HG03039 (cell line): ENCODE data around the gene RCC1.
"Not testable (repeated sequence)": the region's sequence is repeated elsewhere in the genome, so short reads cannot be mapped to it uniquely, and the experiment has no call there.

Source experiments
- ATAC-seq: cut with Tn5 transposase; IDR thresholded peaks from one replicate; pipeline ENCODE4 v1.9.1; 2021; ENCODE audit warnings: mild to moderate bottlenecking, moderate library complexity; ENCODE audit not compliant: unreplicated experiment

Gene RCC1

DNA sequence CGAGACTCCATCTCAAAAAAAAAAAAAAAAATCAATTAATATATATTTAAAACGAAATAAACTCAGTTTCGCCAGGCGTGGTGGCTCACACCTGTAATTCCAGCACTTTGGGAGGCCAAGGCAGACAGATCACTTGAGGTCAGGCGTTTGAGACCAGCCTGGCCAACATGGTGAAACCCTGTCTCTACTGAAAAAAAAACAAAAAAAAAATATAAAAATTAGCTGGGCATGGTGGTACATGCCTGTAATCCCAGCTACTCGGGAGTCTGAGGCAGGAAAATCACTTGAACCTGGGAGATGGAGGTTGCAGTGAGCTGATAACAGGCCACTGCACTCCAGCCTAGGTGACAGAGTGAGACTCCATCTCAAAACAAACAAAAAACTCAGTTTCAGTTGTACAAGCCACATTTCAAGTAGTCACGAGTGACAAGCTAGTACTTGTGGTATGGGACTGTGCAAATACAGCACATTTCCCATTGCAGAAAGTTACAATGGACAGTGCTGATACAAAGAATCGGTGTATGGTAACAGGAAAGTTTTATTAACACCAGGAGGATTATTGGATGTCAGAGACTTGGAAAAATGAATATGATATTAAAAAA, 35.7 kb downstream of the RCC1 start:
- ATAC-seq: not testable (repeated sequence)

DNA sequence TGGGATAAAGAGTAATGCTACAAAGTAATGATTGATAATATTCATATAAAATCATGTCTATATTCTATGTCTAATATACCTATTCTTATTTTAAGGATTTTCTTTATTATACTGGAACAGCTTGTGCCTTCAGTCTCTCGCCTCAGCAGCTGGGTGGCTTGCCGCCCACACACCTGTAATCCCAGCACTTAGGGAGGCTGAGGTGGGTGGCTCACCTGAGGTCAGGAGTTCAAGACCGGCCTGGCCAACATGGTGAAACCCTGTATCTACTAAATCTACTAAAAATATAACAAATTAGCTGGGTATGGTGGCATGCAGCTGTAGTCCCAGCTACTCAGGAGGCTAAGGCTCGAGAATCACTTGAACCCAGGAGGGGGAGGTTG, 39.4 kb downstream of the RCC1 start:
- ATAC-seq: no peak

DNA sequence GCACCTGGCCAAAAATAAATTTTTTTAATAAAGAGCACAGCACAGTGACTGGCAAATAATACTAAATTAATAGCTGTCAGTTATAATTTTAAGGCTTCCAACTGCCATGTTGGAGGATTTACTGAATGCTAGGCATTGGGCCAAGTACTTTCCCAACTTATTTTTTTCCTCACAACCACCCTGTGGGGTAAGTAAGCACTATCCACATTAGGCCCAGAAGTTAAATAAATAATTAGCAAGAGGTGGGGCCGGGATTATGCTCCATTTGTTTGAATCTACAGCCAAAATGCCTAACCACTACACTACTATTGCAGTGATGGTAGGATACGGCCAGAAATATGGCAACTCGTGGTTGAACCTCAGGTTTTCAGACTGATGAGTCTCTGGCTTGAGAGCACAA, 42.5 kb downstream of the RCC1 start:
- no peak for ATAC-seq

DNA sequence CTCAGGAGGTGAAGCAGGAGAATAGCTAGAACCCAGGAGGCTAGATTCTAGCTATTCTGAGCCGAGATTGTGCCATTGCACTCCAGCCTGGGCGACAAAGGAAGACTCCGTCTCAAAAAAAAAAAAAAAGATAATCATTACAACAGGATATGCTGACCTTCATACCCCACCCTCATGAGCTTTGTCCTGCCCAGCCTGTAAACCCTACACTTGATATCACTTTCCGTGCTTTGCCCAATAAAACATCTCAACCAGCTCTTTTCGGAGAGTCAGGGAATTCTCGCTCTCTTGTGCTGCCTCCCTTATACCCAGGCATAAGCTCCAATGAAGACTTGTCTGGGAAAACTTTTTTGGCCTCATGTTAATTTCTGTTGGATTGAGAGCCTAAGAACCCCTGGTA, 45.5 kb downstream of the RCC1 start:
- no peak for ATAC-seq

DNA sequence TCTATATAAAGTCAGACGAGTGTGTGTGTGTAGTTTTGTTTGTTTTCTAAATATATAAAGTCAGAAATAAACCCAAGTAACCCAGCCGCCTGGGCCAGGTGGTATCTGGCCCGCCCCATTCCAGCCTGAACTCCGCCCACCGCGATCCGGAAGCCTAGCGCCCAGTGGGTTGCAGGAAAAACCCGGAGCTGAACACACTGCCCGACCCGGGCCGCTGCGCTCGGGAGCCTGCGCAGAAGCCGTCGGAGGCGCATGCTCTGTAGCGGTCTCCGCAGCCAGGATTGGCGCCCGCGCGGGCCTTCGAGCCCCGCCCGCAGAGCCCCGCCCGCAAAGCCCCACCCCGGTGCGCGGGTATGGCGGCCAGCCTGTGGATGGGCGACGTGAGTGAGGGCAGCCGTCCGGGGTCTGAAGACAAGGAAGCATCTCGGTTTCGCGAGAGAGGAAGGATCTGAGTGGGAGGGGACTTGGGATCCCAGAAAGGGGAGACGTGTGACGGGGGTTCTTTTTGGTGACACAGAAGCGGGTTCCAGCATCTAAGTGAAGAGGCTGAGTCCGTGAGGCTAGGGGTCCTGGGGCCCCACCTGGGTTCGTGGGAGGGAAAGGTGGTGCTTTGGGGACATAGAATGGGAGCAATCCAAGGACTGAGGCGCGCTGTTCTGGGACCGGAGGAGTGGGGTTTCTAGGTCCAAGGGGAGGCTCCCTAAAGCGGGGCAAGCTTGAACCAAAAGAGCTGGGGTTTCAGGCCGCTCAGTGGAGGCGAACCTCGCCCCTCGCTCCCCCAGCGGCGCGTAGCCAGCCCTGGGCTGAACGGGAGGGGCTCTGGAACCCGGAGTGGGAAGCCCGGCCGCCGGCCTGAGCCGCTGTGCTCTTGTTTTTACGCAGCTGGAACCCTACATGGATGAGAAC, 47.2 kb downstream of the RCC1 start, which contains the start of gene TRNAU1AP:
TSS of gene TRNAU1AP (plus strand) at position 328 of the 906 bp plus-strand sequence. CDS start at position 354, 26 bp downstream.
- peak; percentile 92 for ATAC-seq

DNA sequence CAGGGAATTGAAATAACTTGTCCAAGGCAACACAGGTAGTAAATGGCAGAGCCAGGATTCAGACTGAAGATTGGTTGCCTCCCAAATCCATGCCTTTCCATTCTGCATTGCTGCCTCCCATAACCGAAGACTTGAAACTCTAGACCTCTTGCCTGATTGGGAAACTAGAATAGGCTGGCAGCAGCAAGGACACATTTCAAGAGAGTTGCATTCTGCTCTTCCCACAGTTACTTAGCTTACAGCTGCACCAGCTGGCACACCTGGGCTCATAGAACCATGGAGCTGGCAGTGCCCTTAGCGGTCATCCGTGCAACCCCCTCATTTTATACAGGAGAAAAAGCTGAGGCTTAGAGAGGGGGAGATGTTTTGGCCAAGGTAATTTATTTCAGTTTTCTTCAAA, 55.0 kb downstream of the RCC1 start:
- no peak for ATAC-seq

DNA sequence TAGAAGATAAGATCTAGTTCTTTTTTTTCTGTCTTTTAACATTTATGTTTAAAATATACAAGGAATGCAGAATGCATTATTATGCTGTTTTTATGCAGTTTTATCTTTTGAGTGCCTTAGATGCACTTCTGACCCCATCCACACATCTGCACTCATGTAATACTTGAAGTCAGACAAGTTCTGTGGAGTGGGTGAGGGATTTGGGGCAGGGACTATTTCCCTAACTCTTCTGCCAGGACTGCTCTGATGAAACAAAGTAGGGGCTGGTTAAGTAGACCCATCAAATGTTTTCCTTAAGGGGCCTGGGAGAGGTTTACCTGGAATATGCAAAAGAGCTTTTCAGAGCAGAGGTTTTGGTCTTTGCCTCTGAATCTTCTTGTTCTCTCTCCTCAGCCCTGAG, 58.5 kb downstream of the RCC1 start:
- ATAC-seq: no peak

DNA sequence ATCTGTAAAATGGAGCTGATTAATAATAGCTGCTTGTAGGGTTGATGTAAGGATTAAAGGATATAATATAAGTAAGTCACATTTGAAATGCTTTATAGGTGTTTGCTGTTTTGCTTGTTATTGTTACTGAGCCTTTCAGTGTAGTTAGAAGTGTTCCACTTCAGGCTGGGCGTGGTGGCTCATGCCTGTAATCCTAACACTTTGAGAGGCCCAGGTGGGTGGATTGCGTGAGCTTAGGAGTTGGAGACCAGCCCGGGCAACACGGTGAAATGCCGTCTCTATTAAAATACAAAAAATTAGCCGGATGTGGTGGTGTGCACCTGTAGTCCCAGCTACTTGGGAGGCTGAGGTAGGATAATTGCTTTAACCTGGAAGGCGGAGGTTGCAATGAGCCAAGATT, 59.2 kb downstream of the RCC1 start:
- no peak for ATAC-seq

DNA sequence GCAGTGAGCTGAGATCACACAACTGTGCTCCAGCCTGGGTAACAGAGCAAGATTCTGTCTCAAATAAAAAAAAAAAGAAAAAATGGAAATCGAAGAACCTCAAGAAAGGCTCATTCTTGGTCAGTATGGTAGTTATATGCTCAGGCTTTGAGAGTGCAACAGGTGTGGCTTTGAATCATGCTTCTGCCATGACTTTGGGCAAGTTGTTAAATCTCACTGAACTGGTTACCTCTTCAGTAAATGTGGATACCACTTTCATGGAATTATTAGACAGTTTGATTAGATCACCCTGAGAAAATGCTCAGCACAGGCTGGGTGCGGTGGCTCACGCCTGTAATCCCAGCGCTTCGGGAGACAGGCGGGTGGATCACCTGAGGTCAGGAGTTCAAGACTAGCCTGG, 59.9 kb downstream of the RCC1 start:
- ATAC-seq: no peak

DNA sequence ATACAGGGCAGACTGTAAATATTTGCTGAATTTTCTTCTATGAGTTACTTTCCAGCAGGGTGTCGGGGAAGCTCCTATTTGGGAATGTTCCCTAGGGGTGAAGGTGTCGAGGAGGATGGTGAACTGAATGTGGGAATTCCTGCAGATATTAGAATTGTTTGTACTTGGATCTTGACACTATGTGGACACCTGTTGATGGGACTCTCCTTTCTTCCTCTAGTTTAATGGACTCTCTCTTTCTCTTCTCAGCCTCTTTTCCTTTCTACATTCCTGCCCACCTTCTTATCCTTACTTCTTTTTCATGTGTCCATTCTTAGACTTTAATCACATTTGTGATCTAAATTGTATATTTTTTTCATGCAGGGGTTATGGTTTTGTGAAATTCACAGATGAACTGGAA, 61.1 kb downstream of the RCC1 start:
- ATAC-seq: no peak

DNA sequence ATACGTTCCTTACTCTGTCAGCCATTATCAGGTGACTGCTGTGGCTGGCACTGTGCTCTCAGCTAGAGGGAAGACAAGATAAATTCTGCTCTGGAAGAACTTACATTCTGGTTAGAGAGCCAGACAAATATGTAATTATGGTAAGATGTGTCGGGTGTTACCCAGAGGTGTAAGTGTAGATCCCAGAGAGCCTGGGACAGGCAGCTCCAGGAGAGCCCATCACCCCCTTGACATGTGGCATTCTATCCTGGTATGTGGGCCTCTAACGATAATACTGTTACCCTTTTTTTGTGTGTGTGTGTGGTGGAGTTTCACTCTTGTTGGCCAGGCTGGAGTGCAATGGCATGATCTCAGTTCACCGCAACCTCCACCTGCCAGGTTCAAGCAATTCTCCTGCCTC, 66.1 kb downstream of the RCC1 start:
- ATAC-seq: no peak

DNA sequence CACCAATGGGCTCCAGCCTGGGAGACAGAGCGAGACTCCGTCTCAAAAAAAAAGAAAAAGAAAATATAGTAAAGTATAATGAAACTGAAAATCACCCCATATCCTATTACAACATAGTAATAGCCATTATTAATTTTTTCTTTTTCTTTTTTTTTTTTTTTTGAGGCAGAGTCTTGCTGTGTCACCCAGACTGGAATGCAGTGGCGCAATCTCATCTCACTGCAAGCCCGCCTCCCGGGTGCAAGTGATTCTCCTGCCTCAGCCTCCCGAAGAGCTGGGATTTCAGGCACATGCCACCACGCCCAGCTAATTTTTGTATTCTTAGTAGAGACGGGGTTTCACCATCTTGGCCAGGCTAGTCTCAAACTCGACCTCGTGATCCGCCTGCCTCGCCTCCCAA, 67.0 kb downstream of the RCC1 start:
- not testable (repeated sequence) for ATAC-seq

DNA sequence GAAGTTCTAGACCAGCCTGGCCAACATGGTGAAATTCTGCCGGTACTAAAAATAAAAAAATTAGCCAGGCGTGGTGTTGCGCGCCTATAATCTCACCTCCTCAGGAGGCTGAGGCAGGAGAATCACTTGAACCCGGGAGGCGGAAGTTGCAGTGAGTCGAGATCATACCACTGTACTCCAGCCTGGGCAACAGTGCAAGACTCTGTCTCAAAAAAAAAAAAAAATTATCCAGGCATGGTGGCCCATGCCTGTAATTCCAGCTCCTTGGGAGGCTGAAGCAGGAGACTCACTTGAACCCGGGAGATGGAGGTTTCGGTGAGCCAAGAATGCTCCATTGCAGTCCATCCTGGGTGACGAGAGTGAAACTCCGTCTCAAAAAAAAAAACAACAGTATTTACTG, 67.7 kb downstream of the RCC1 start:
- ATAC-seq: no peak

DNA sequence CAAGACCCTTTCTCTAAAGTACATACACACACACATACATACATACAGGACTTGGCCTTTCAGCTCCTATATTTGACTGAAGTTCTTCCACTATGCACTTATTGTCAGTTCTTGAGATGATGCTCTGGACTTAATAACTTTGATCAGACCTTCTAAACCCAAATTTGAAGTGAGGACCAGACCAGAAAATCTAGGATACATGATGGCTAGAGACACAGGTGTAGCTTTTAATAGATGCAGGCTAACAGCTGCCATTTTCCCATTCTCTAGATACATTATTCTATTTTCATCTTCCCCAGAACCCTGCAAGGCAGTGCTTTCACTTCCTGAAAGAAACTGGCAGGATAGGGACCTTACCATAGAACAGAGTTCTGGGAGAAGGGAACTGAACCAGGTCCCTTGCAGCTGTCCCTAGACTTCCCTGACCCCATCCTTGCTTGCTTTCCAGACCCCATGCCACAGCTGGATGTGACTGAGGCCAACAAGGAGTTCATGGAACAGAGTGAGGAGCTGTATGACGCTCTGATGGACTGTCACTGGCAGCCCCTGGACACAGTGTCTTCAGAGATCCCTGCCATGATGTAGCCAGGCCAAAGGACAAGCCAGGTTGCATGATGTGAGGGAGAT, 71.3 kb downstream of the RCC1 start:
- ATAC-seq: no peak

DNA sequence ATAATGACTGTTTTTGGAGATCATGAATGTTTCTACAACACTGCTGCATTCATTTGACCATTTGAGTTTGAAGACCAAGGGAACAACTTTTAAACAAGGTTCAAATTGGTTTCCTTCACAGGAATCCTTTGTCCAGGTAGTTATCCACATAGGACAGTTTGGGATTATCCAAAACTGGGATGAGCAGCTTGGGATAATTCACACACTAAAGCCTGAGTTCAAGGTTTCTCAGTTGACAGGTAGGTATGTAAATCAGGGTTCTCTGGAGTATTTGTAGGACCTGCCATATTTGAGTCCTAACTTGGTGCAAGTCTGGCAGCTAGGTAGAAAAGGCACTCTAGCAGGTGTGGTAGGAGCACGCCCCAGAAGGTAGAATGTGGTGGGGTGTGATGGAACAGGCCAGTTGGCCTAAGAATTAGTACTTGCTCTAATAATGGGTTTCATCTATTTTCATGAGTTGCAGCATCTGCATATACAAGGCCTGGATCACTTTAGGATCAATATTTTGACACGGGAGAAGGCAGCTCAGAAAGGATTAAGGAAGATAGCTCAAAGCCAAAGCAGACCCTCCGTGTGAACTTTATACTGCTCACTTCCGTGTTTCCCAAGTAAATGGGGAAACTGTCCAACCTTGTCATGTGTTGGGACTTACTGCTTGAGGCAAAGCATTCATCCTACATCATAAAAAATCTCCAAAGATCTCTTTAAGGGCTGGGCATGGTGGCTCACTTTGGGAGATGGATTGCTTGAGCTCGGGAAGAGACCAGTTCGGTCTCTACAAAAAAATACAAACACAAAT, 72.1 kb downstream of the RCC1 start:
- ATAC-seq: no peak

DNA sequence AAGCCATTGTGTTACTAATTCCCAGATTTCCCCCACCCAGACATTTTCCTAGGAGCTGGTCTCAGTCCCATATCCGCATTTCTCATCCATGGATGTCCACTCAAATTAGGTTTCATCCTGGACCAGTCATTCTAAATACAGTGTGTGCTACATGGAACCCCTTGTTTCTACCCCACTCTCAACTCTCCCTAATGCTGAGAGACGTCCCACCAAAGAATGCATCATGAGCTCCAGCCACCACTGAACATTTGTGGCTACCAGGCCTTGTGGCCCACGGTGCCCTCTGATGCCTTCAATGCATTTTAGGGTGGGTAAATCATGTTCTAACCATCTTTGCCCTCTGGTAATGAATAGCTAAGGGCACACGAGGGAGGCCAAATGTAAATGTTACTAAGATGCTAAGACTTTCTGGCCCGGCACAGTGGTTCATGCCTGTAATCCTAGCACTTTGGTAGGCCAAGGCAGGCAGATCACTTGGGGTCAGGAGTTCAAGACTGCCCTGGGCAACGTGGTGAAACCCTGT, 72.9 kb downstream of the RCC1 start:
- no peak for ATAC-seq

DNA sequence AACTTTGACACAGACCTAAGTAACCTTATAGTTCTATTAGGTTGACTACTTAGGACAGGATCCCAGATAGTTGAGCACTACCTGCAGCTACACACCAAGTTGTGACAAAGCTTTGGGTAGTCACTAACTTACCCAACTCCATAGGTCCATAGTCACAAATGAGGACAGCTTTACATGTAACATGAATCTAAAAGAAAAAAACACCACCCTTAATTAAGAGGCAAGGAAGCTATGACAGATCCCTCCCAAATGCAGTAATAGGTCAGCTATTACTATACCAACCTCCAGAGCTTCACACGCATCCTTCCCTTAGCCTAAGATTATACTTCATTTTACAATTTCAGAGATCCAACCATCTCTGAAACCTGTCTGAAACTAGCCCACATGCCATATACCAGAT, 73.6 kb downstream of the RCC1 start:
- ATAC-seq: no peak

DNA sequence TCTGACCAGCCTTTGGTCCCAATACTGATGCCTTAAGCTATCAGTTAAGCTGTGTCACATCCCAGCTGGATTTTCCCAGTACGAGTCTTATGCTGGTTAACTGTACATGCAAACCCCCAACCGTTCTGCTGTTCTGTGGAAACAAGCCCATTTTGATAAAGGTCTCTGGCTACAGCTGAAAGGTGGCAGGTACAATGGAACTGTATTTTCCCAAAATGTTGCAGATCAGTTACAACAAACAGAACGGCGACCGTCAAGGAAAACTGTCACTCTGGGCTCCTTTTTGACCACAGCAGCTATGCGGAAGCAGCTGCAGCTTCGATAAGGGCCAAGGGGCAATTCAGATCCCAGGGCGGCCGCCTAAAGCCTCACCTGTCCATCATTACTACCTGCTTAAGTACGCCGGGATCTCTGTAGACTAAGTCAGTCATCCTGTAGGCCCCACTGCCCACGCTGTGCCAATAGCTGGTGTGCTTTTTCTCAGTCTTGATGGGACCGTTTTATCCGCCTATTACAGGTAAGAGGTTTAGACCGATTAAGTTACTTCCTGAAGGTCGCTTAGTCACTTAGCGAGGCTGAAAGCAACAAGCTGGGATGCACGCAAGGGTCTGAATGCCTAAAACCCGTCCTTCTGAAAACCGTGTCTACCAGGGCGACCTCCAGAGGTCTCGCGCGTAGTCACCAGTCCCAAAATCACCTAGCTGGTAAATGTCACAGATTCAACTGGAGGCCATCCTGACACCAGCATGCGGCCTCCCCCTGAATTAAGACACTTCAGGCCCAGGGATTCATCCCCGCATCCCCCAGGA, 75.1 kb downstream of the RCC1 start:
- ATAC-seq: peak; percentile 29

DNA sequence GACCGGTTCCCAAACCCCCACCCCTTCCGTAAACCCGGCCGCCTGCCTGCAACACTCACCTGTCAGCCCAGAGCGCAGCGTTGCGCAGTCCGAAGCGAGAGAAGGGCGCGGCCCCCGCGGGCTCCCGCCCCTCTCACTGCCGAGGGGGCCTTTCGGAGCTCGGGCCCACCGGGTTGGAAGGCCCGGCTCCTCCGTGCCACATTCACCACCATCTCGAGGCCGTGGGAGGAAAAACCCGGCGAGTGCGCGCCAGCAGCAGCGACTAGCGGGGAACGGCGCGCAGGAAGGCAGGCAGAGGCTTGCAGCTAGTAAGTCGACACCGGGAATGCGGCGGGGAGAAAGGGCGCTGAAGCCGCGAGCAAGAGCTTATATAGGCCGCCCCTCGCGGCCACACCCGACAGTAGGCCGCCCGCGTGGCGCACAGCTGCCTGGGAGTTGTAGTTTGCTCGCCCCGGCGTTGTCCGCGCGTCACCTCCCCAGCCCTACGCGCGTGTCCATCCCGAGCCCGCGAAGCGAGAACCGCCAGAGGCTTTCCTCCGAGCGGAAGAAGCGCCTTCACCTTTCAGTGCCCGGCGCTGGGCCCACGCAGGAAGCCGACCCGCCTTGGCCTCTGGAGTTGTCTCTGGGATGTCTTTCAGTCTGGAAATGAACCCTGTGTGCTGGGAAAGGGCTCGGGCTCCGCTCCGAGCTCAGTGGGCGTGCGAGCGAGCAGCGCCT, 75.8 kb downstream of the RCC1 start:
- ATAC-seq: peak; percentile 63

DNA sequence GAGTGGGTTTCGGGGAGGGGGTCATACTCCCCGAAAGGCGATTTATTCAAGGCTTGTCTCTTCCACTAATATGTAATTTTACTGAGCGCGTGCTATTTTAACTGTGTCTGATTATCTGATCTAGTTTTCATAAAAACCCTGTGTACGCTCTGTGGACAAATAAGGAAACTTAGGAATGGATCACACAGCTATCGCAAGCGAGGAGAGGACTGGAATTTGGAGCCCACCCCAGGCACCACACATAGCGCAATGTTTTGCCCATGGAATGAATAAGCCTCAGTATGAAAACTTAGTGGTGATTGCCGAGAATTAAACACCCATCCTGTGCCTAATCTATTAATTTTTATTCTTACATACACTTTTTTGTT, 76.4 kb downstream of the RCC1 start:
- no peak for ATAC-seq
